Mesendoderm (in vitro differentiated cells): ENCODE results near the gene EFHC2.

Experiments
- DNase-seq: peaks from one replicate; pipeline ENCODE4 v3.0.0; 2013
- H2AK5ac ChIP-seq: 2 replicates; pipeline ENCODE4 v1.6.1; 2013; ENCODE audit warnings: low read length, inconsistent platforms
- H2BK120ac ChIP-seq: 2 replicates; pipeline ENCODE4 v1.6.1; 2013; ENCODE audit warnings: low read depth, mild to moderate bottlenecking, low read length, moderate library complexity, mixed read lengths
- H2BK15ac ChIP-seq: replicated peaks from 2 replicates; pipeline ENCODE4 v1.6.1; 2013; ENCODE audit warnings: low read depth, mild to moderate bottlenecking, moderate library complexity
- H2BK5ac ChIP-seq: 2 replicates; pipeline ENCODE4 v1.6.1; 2013; ENCODE audit warnings: low read length, inconsistent platforms
- H3K18ac ChIP-seq: 2 replicates; pipeline ENCODE4 v1.6.1; 2013; ENCODE audit warnings: mild to moderate bottlenecking, low read length, mixed read lengths
- H3K23ac ChIP-seq: one replicate; pipeline ENCODE4 v1.6.1; 2013; ENCODE audit warnings: low read length
- H3K27ac ChIP-seq: 2 replicates; pipeline ENCODE4 v1.5.1; 2013; ENCODE audit warnings: low read depth, mild to moderate bottlenecking, inconsistent platforms, low read length, moderate library complexity
- H3K27me3 ChIP-seq: 2 replicates; pipeline ENCODE4 v1.6.1; 2013; ENCODE audit warnings: low read length, control low read depth, mild to moderate bottlenecking, inconsistent platforms; ENCODE audit not compliant: insufficient read depth, poor library complexity
- H3K36me3 ChIP-seq: 2 replicates; pipeline ENCODE4 v1.6.1; 2013; ENCODE audit warnings: low read length, inconsistent platforms; ENCODE audit not compliant: control insufficient read depth, insufficient read depth
- H3K4ac ChIP-seq: one replicate; pipeline ENCODE4 v1.6.1; 2013; ENCODE audit warnings: low read depth, mild to moderate bottlenecking, low read length, moderate library complexity
- H3K4me1 ChIP-seq: 2 replicates; pipeline ENCODE4 v1.6.1; 2013; ENCODE audit warnings: low read depth, low read length, inconsistent platforms; ENCODE audit not compliant: control insufficient read depth
- H3K4me2 ChIP-seq: 2 replicates; pipeline ENCODE4 v1.6.1; 2013; ENCODE audit warnings: low read length
- H3K4me3 ChIP-seq: 2 replicates; pipeline ENCODE4 v1.5.1; 2013; ENCODE audit warnings: mild to moderate bottlenecking, low read length
- H3K56ac ChIP-seq: one replicate; pipeline ENCODE4 v1.6.1; 2013; ENCODE audit warnings: low read length
- H3K79me1 ChIP-seq: 2 replicates; pipeline ENCODE4 v1.6.1; 2013; ENCODE audit warnings: low read length, inconsistent platforms
- H3K79me2 ChIP-seq: 2 replicates; pipeline ENCODE4 v1.6.1; 2013; ENCODE audit warnings: mild to moderate bottlenecking, low read length; ENCODE audit not compliant: control insufficient read depth, insufficient read depth
- H3K9ac ChIP-seq: 2 replicates; pipeline ENCODE4 v1.6.1; 2013; ENCODE audit warnings: low read length, inconsistent platforms
- H4K5ac ChIP-seq: one replicate; pipeline ENCODE4 v1.6.1; 2013; ENCODE audit warnings: low read length
- H4K8ac ChIP-seq: one replicate; pipeline ENCODE4 v1.6.1; 2013; ENCODE audit warnings: low read depth, mild to moderate bottlenecking, control low read depth, low read length, moderate library complexity
- WGBS: extraction: QIAGEN DNeasy Blood & Tissue Kit; methylation state at CpG from one replicate; pipeline ENCODE4 v1.1.7; 2013; ENCODE audit warnings: low lambda C conversion rate, missing lambda C conversion rate; ENCODE audit not compliant: insufficient coverage; ENCODE audit errors: extremely low coverage; 5-methylcytosine and 5-hydroxymethylcytosine counted together

Gene EFHC2

GRCh38 chrX:44162964-44163475 lies 180.5 kb downstream of the EFHC2 start:
- H3K79me1 ChIP-seq: no peaks in the 10 kb centered on the region
- H3K79me2 ChIP-seq: no peaks in the 10 kb centered on the region
- H2BK15ac ChIP-seq: no peak overlapping the region
- H3K18ac ChIP-seq: no peak overlapping the region
- H3K36me3 ChIP-seq: no peaks in the 10 kb centered on the region
- H3K56ac ChIP-seq: no peak overlapping the region
- DNase-seq: no peak
- no peak overlapping the region for H4K8ac ChIP-seq
- no peak overlapping the region for H3K23ac ChIP-seq
- H2AK5ac ChIP-seq: no peak overlapping the region
- H3K9ac ChIP-seq: no peak overlapping the region
- no peaks in the 10 kb centered on the region for H3K4me1 ChIP-seq
- no peak overlapping the region for H2BK5ac ChIP-seq
- H3K4me2 ChIP-seq: no peak overlapping the region
- H4K5ac ChIP-seq: no peak overlapping the region
- no peaks in the 10 kb centered on the region for H3K27me3 ChIP-seq
- H3K4ac ChIP-seq: no peak overlapping the region
- H2BK120ac ChIP-seq: no peak overlapping the region
- no peak overlapping the region for H3K27ac ChIP-seq
- no peak overlapping the region for H3K4me3 ChIP-seq

GRCh38 chrX:44157858-44158257 lies 185.6 kb downstream of the EFHC2 start:
- no peak overlapping the region for H3K23ac ChIP-seq
- no peak for DNase-seq
- H3K36me3 ChIP-seq: no peaks in the 10 kb centered on the region
- no peak overlapping the region for H3K4ac ChIP-seq
- no peak overlapping the region for H3K4me2 ChIP-seq
- no peaks in the 10 kb centered on the region for H3K79me1 ChIP-seq
- H3K56ac ChIP-seq: no peak overlapping the region
- H2BK120ac ChIP-seq: no peak overlapping the region
- no CpG with 5 or more reads among the region's 2 CpGs for WGBS
- H3K27ac ChIP-seq: no peak overlapping the region
- no peak overlapping the region for H2BK15ac ChIP-seq
- no peaks in the 10 kb centered on the region for H3K27me3 ChIP-seq
- H3K4me1 ChIP-seq: no peaks in the 10 kb centered on the region
- H2AK5ac ChIP-seq: no peak overlapping the region
- H3K79me2 ChIP-seq: no peaks in the 10 kb centered on the region
- no peak overlapping the region for H2BK5ac ChIP-seq
- H3K18ac ChIP-seq: no peak overlapping the region
- no peak overlapping the region for H3K9ac ChIP-seq
- no peak overlapping the region for H3K4me3 ChIP-seq
- no peak overlapping the region for H4K8ac ChIP-seq
- no peak overlapping the region for H4K5ac ChIP-seq

GRCh38 chrX:44157283-44157682 lies 186.2 kb downstream of the EFHC2 start:
- Histone ChIP-seq H2BK15ac (no peak overlapping the region), H3K4me2 (no peak overlapping the region), H4K5ac (no peak overlapping the region)

GRCh38 chrX:44156726-44157125 lies 186.7 kb downstream of the EFHC2 start:
- H3K79me1 ChIP-seq: no peaks in the 10 kb centered on the region
- H3K23ac ChIP-seq: no peak overlapping the region
- no peaks in the 10 kb centered on the region for H3K4me1 ChIP-seq
- no peak overlapping the region for H3K27ac ChIP-seq
- DNase-seq: peak; percentile 1
- H3K9ac ChIP-seq: no peak overlapping the region
- H4K5ac ChIP-seq: no peak overlapping the region
- no peak overlapping the region for H3K18ac ChIP-seq
- no peaks in the 10 kb centered on the region for H3K79me2 ChIP-seq
- no peaks in the 10 kb centered on the region for H3K27me3 ChIP-seq
- no peak overlapping the region for H3K4ac ChIP-seq
- H2BK15ac ChIP-seq: no peak overlapping the region
- no peak overlapping the region for H2BK120ac ChIP-seq
- H3K36me3 ChIP-seq: no peaks in the 10 kb centered on the region
- H4K8ac ChIP-seq: no peak overlapping the region
- H3K4me2 ChIP-seq: no peak overlapping the region
- no peak overlapping the region for H3K56ac ChIP-seq
- no CpG with 5 or more reads among the region's 3 CpGs for WGBS
- H3K4me3 ChIP-seq: no peak overlapping the region
- no peak overlapping the region for H2AK5ac ChIP-seq
- no peak overlapping the region for H2BK5ac ChIP-seq

More at GRCh38 chrX:44157283-44157682, 186.2 kb downstream of the EFHC2 start:
- Histone ChIP-seq H2AK5ac (no peak overlapping the region), H2BK120ac (no peak overlapping the region), H3K79me1 (no peaks in the 10 kb centered on the region), H3K4me3 (no peak overlapping the region), H3K56ac (no peak overlapping the region), H3K18ac (no peak overlapping the region), H4K8ac (no peak overlapping the region), H3K27me3 (no peaks in the 10 kb centered on the region), H3K9ac (no peak overlapping the region), H3K4me1 (no peaks in the 10 kb centered on the region), H3K36me3 (no peaks in the 10 kb centered on the region), H3K27ac (no peak overlapping the region), H2BK5ac (no peak overlapping the region), H3K79me2 (no peaks in the 10 kb centered on the region), H3K23ac (no peak overlapping the region), H3K4ac (no peak overlapping the region)
- DNase-seq: no peak

GRCh38 chrX:44155126-44155525 lies 188.3 kb downstream of the EFHC2 start:
- no peak overlapping the region for H2BK120ac ChIP-seq
- H2AK5ac ChIP-seq: no peak overlapping the region
- no peak overlapping the region for H3K9ac ChIP-seq
- WGBS: no CpG with 5 or more reads among the region's 4 CpGs
- H3K27ac ChIP-seq: no peak overlapping the region
- no peaks in the 10 kb centered on the region for H3K27me3 ChIP-seq
- no peaks in the 10 kb centered on the region for H3K4me1 ChIP-seq
- no peak overlapping the region for H3K23ac ChIP-seq
- H4K8ac ChIP-seq: no peak overlapping the region
- H3K4ac ChIP-seq: no peak overlapping the region
- no peaks in the 10 kb centered on the region for H3K79me2 ChIP-seq
- no peak overlapping the region for H4K5ac ChIP-seq
- no peak overlapping the region for H3K56ac ChIP-seq
- no peak overlapping the region for H3K18ac ChIP-seq
- H3K36me3 ChIP-seq: no peaks in the 10 kb centered on the region
- no peak for DNase-seq
- no peaks in the 10 kb centered on the region for H3K79me1 ChIP-seq
- no peak overlapping the region for H2BK15ac ChIP-seq
- H3K4me2 ChIP-seq: no peak overlapping the region
- no peak overlapping the region for H2BK5ac ChIP-seq
- no peak overlapping the region for H3K4me3 ChIP-seq

- Histone ChIP-seq H3K4ac (no peak overlapping the region), H3K4me3 (no peak overlapping the region), H2BK120ac (no peak overlapping the region), H2BK5ac (no peak overlapping the region), H3K4me2 (no peak overlapping the region), H3K56ac (no peak overlapping the region), H3K4me1 (no peaks in the 10 kb centered on the region), H4K8ac (no peak overlapping the region), H3K27me3 (no peaks in the 10 kb centered on the region), H3K27ac (no peak overlapping the region), H3K9ac (no peak overlapping the region), H3K23ac (no peak overlapping the region), H3K36me3 (no peaks in the 10 kb centered on the region), H3K79me1 (no peaks in the 10 kb centered on the region), H4K5ac (no peak overlapping the region), H2BK15ac (no peak overlapping the region), H3K18ac (no peak overlapping the region), H3K79me2 (no peaks in the 10 kb centered on the region), H2AK5ac (no peak overlapping the region)
- DNase-seq: no peak
- no CpG with 5 or more reads among the region's 1 CpG for WGBS
These were observed 190.6 kb downstream of the EFHC2 start for GRCh38 chrX:44152852-44153251.
